Testis (tissue), 2 donors: ENCODE measurements around the gene IQCN.

Experiments used
- POLR2A ChIP-seq: fragments of 450-650 bp; IDR thresholded peaks from one replicate; pipeline ENCODE4 v1.6.1; 2017; ENCODE audit warnings: antibody characterized with exemption, mild to moderate bottlenecking, moderate library complexity
- TF ChIP-seq, protein P1 (sequence below), 3 experiments: fragments of 450-650 bp in 2 of 3; fragments of 200-600 bp in 1 of 3; sonication (generic) in 1 of 3; IDR thresholded peaks; one replicate each; pipeline ENCODE4 v1.5.1; 2016 to 2019; ENCODE audit warnings: antibody characterized with exemption in 3 of 3, mild to moderate bottlenecking in 2 of 3, moderate library complexity in 1 of 3

DNA sequence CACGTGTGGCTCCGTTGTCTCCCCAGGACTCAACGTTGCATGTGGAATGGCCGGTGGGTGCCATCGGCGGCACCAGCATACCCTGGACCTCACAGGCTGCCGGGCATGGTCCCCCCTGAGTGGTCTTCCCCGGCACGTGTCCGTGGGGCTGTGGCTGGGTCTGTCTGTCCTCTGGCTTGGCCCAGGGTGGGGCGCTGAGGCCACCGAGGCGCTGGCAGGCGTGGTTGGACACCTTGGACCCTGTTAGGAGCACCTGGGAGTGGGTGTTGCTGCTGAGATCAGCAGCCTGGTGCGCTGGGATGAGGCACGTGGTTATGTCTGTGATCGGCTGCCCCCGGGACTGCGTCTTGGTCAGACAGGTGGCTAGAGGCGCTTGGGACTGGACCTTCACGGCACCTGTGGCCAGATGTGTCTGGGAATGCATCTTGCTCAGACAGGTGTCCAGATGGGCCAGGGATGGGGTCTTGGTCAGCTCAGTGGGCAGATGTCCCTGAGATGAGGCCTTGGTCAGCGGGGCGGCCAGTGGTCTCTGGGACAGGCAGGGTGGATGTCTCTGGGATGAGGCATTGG, 9.2 kb downstream of the IQCN start:
- TF ChIP-seq, protein P1, sequence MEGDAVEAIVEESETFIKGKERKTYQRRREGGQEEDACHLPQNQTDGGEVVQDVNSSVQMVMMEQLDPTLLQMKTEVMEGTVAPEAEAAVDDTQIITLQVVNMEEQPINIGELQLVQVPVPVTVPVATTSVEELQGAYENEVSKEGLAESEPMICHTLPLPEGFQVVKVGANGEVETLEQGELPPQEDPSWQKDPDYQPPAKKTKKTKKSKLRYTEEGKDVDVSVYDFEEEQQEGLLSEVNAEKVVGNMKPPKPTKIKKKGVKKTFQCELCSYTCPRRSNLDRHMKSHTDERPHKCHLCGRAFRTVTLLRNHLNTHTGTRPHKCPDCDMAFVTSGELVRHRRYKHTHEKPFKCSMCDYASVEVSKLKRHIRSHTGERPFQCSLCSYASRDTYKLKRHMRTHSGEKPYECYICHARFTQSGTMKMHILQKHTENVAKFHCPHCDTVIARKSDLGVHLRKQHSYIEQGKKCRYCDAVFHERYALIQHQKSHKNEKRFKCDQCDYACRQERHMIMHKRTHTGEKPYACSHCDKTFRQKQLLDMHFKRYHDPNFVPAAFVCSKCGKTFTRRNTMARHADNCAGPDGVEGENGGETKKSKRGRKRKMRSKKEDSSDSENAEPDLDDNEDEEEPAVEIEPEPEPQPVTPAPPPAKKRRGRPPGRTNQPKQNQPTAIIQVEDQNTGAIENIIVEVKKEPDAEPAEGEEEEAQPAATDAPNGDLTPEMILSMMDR (IDR thresholded peaks at IDR 0.05), result no peak
- TF ChIP-seq POLR2A, result no peak
